HFF-Myc (cell line): ENCODE results near the gene DIP2C.

ENCODE experiments used
- DNase-seq: peaks from one replicate; pipeline ENCODE4 v3.0.0-alpha.2; 2011; ENCODE audit warnings: low read depth; ENCODE audit errors: extremely low read depth
- H3K4me3 ChIP-seq: replicated peaks from 2 replicates; pipeline ENCODE4 v1.5.1; 2011; ENCODE audit warnings: low read depth, mild to moderate bottlenecking, control low read depth, low read length
- TF ChIP-seq, protein P1 (sequence below): IDR thresholded peaks from 2 replicates; pipeline ENCODE4 v1.5.1; 2012; ENCODE audit warnings: mild to moderate bottlenecking, low read depth, low read length, control low read depth; ENCODE audit errors: missing control alignments

Gene DIP2C

DNA sequence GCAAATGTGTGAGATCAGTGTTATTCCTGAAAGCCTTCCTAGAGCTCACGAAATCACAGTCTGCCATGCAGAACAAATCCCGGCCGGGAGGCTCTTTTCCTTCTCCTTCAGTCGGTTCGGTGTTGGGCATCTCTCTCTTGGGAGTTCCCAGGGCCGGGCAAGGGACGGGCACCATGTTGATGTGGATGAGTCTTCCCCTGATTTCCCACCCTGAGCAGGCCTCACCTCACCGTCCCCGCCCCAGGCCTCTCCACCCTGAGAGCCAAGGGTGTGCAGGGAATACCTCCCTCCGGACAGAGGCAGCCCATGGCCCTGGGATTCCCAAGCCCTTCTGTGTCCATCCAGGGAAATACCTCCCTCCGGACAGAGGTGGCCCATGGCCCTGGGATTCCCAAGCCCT lies 28.0 kb upstream of the DIP2C start:
- TF ChIP-seq, protein P1, sequence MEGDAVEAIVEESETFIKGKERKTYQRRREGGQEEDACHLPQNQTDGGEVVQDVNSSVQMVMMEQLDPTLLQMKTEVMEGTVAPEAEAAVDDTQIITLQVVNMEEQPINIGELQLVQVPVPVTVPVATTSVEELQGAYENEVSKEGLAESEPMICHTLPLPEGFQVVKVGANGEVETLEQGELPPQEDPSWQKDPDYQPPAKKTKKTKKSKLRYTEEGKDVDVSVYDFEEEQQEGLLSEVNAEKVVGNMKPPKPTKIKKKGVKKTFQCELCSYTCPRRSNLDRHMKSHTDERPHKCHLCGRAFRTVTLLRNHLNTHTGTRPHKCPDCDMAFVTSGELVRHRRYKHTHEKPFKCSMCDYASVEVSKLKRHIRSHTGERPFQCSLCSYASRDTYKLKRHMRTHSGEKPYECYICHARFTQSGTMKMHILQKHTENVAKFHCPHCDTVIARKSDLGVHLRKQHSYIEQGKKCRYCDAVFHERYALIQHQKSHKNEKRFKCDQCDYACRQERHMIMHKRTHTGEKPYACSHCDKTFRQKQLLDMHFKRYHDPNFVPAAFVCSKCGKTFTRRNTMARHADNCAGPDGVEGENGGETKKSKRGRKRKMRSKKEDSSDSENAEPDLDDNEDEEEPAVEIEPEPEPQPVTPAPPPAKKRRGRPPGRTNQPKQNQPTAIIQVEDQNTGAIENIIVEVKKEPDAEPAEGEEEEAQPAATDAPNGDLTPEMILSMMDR: no peak
- DNase-seq: no peak
- no peak overlapping the region for H3K4me3 ChIP-seq

DNA sequence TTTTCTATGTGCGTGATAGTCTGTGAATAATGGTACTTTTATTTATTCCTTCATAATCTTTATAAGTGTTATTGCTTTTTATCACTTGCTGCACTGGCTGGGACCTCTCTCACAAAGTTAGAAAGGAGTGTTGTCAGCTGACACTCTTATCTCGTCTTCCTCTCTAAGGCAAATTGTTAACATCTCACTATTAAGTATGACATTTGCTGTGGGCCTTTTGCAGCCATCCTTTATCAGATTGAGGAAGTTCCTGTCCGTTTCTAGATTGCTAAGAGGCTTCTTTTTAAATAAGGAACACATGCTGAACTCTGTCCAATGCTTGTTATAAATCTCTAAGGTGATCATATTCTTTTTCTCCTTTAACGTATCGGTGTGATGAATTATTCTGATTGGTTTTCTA lies 27.4 kb upstream of the DIP2C start:
- TF ChIP-seq, protein P1: no peak
- H3K4me3 ChIP-seq: no peak overlapping the region
- DNase-seq: no peak

DNA sequence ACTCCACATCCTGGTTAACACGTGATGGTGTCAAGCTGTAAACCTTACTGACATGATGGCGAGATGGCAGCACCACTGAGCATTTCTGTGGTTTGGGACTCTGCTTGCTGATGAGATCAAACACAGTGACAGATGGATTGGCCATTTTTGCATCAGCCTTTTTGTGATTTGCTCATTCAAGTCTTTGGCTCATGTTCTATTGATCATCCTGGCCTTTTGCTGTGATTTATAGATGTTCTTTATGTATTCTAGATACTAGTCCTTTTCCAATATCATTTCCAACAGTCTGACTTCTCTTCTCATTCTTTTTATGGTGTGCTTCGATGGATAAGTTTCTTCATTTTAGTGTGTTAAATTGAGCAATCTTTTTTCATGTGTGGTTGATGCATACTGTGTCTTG lies 24.7 kb upstream of the DIP2C start:
- H3K4me3 ChIP-seq: no peak overlapping the region
- DNase-seq: no peak
- TF ChIP-seq, protein P1: no peak

DNA sequence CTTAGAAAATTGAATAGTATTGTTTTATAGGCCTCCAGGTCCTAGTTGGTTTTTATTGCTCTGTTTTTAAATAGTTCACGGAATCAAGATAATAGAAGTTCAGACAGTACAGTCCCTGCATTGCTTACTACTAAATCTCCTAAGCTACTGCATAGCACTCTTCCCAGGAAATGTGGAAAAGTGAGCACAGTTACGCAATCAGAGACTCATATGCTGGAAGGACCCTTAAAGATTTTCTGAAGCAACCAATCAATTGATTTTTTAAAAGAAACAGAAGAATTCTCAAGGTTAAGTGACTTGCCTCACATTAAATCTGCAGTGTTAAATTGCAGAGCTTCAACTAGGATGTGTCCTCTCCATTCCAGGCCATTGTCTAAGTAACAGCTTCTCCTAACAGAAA lies 23.1 kb upstream of the DIP2C start:
- TF ChIP-seq, protein P1: no peak
- no peak overlapping the region for H3K4me3 ChIP-seq
- DNase-seq: no peak

DNA sequence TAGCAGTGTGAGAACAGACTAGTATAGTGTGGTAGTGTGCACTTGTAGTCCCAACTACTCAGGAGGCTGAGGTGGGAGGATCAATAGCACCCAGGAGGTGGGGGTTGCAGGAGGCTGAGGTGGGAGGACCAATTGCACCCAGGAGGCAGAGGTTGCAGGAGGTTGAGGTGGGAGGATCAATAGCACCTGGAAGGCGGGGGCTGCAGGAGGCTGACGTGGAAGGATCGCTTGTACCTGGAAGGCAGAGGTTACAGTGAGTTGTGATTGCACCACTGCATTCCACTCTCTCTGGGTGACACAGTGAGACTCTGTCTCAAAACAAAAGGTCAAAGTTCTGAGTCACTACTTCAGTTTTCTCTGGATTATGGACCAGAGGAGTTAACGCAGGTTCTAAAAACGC lies 22.6 kb upstream of the DIP2C start:
- no peak for DNase-seq
- TF ChIP-seq, protein P1: no peak
- no peak overlapping the region for H3K4me3 ChIP-seq

DNA sequence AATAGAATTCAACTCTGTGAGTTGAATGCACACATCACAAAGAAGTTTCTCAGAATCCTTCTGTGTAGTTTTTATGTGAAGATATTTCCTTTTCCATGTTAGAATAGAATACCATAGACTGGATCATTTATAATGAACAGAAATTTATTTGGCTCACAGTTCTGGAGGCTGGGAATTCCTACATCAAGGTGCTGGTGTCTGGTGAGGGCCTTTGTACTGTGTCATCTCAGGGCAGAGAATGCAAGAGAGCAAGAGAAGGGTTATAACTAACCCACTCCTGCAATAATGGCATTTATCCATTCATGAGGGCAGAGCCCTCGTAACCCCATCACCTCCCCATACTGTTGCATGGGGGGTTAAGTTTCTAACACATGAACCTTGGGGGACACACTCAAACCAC lies 18.4 kb upstream of the DIP2C start:
- H3K4me3 ChIP-seq: no peak overlapping the region
- no peak for DNase-seq
- TF ChIP-seq, protein P1: no peak

DNA sequence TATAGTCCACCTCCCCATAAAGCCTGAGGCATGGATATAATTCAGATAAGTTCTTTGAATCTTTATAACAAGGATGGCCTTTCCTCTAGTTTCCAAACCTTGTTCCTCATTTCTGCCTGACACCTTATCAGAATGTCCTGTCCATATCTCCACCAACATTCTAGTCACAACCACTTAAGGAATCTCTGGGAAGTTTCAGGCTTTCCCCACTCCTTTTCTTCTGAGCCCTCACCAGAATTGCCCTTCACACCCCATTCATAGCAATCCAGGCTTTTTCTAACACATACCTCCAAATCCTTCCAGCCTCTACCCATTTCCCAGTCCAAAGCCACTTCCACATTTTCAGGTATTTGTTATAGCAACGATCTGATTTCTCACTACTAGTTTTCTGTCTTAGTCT lies 18.0 kb upstream of the DIP2C start:
- no peak overlapping the region for H3K4me3 ChIP-seq
- DNase-seq: no peak
- TF ChIP-seq, protein P1: no peak
